Spleen (tissue), 11 donors: Measurements from ENCODE around the gene AGRN. TPM values are rescaled to one million over a fixed set of nuclear protein-coding genes. Genes with fewer than 3 reads are reported as not detected.
A peak's percentile ranks its signal among the peaks of the same experiment; 100 is the strongest.

Source experiments
- DNase-seq: peaks from one replicate; pipeline ENCODE4 v3.0.0-alpha.2; 2020
- H3K27ac ChIP-seq, 8 donors: fragments of 200-600 bp; sonication (generic) in 7 of 8; 1 replicate in 4 of 8; 2 replicates in 4 of 8; pipeline versions ENCODE4 v1.5.0 to v1.8.0; 2016 to 2021; ENCODE audit warnings: inconsistent platforms in 4 of 8, mild to moderate bottlenecking in 4 of 8, moderate library complexity in 1 of 8
- H3K27me3 ChIP-seq, 7 donors: fragments of 200-600 bp; sonication (generic) in 6 of 7; replicated peaks in 1 of 7; 1 replicate in 4 of 7; 2 replicates in 3 of 7; pipeline versions ENCODE4 v1.5.0 to v1.8.0; 2016 to 2021; ENCODE audit warnings: inconsistent platforms in 3 of 7, mild to moderate bottlenecking in 1 of 7
- H3K36me3 ChIP-seq, 6 donors: fragments of 200-600 bp; sonication (generic) in 5 of 6; 1 replicate in 4 of 6; 2 replicates in 2 of 6; pipeline versions ENCODE4 v1.5.0 to v1.8.0; 2016 to 2021; ENCODE audit warnings: inconsistent platforms in 2 of 6
- H3K4me1 ChIP-seq, 6 donors: fragments of 200-600 bp; sonication (generic) in 5 of 6; 1 replicate in 3 of 6; 2 replicates in 3 of 6; pipeline versions ENCODE4 v1.5.0 to v1.8.0; 2016 to 2021; ENCODE audit warnings: inconsistent platforms in 3 of 6
- H3K4me3 ChIP-seq, 8 donors: fragments of 200-600 bp; sonication (generic) in 7 of 8; 1 replicate in 4 of 8; 2 replicates in 4 of 8; pipeline versions ENCODE4 v1.5.0 to v1.8.0; 2016 to 2021; ENCODE audit warnings: inconsistent platforms in 4 of 8, mild to moderate bottlenecking in 4 of 8, moderate library complexity in 2 of 8
- H3K9me3 ChIP-seq, 8 donors: fragments of 200-600 bp; sonication (generic) in 7 of 8; 1 replicate in 4 of 8; 2 replicates in 4 of 8; pipeline versions ENCODE4 v1.5.0 to v1.8.0; 2016 to 2021; ENCODE audit warnings: inconsistent platforms in 4 of 8
- POLR2A ChIP-seq, 3 donors: fragments of 450-650 bp; IDR thresholded peaks; one replicate each; pipeline ENCODE4 v1.5.1; 2017; ENCODE audit warnings: antibody characterized with exemption in 3 of 3, mild to moderate bottlenecking in 1 of 3
- POLR2AphosphoS5 ChIP-seq, 3 donors: sonication (generic); formaldehyde crosslinking; IDR thresholded peaks; one replicate each; pipeline ENCODE4 v1.5.1; 2017; ENCODE audit warnings: antibody characterized with exemption in 3 of 3
- WGBS, 5 donors: extraction: QIAGEN DNeasy Blood & Tissue Kit in 3 of 5; methylation state at CpG; one replicate each; pipeline versions ENCODE4 v1.1.5 to v1.1.7; 2013 to 2018; 5-methylcytosine and 5-hydroxymethylcytosine counted together
- intact Hi-C: fragments of 100-400 bp; cut with DNase I; formaldehyde crosslinking; loops from one replicate; pipeline ENCODE4 v1.15.0; 2023; ENCODE audit warnings: low total_unique reads
- polyA plus RNA-seq, 3 donors: library from polyadenylated mRNA; stranded (reverse); fragments of 200-250 nt; gene quantifications; one replicate each; pipeline ENCODE4 v1.2.1, GENCODE V29; 2013
- total RNA-seq, 7 donors: library from RNA; depleted of rRNA in 3 of 7; stranded (reverse); fragments of >200 nt in 3 of 7; fragmentation: NEBNext Ultra II Directional in 4 of 7; extraction: Animal tissue kit (Norgen Biotek cat#: 25700) in 4 of 7; gene quantifications; one replicate each; pipeline versions ENCODE4 v1.1.0 to v1.2.1, GENCODE V29; 2016 to 2021
- TF ChIP-seq, protein P1 (sequence below), 11 experiments: fragments of 200-600 bp in 7 of 11; fragments of 450-650 bp in 4 of 11; sonication (generic) in 4 of 11; IDR thresholded peaks in 8 of 11; conservative IDR thresholded peaks in 3 of 11; 1 replicate in 7 of 11; 2 replicates in 4 of 11; pipeline versions ENCODE4 v1.4.0 to v1.8.0; 2016 to 2021; ENCODE audit warnings: antibody characterized with exemption in 11 of 11, inconsistent platforms in 4 of 11, mild to moderate bottlenecking in 1 of 11
- donor health status: healthy with polysubstance abuse.
- donor health status: DM: no; HTN: no; CAD: no; lungs with moderate emphysema.
- donor health status: DM: no; HTN: no; CAD: no.
- donor health status: Bipolar disorder and iron deficiency.
- donor health status: healthy.
- donor health status: DM: no; HTN: no; CAD: no.
- donor health status: DM: yes; HTN: yes; CAD: no.

Gene AGRN
- total and polyA plus RNA-seq, 10 donors = 4.6 to 27.2 (median 14.5) TPM

DNA sequence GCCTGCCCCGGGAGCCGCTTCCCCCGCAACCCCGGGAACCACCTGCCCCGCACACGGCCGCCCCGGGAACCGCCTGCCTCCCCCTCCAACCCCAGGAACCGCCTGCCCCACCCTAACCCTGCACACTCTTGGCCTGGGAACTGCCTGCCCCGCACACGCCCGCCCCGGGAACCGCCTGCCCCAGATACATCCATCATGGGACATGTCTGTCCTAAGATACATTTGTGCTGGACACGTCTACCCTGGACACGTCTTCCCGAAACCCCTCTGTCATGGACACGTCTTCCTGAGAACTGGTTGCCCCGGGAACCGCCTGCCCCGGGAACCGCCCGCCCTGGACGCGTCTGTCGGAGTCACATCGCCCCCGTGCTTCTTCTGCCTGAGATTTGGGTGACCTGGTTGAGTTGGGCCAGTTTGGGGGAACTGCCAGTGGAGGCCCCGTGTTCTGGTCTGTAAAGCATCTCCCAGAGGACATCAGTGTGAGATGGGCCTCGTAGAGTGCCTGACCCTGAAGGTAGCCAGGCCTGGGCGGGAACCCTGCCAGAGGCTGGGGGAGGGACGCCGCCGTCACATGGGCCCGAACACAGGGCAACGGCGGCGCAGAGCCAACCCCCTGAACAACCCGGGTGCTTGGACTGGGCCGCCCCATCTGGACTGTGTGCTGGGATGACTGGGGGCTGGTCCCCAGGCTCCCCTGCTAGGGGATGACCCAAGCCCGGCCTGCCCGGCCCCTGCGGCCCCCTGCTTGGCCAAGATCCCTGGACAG is 41.7 kb upstream of the AGRN start:
- DNase-seq = peak; percentile 66
- Histone ChIP-seq H3K36me3 (no peaks in the 10 kb centered on the region), H3K27ac (no peak overlapping the region), H3K4me1 (peaks cover 5 to 14% (median 9%) of the 10 kb centered on the region in 6 donors), H3K4me3 (no peak overlapping the region), H3K27me3 (peaks cover 0 to 81% (median 38%) of the 10 kb centered on the region in 7 donors), H3K9me3 (no peaks in the 10 kb centered on the region)
- intact Hi-C loops = no loop called here
- WGBS, 5 donors = 88 to 92% (median 89%) methylated on average over 32 to 44 of the region's 44 CpGs
- TF ChIP-seq POLR2A (IDR thresholded peaks at IDR 0.05) (no peak), POLR2AphosphoS5 (IDR thresholded peaks at IDR 0.05) (no peak)
- TF ChIP-seq, protein P1, sequence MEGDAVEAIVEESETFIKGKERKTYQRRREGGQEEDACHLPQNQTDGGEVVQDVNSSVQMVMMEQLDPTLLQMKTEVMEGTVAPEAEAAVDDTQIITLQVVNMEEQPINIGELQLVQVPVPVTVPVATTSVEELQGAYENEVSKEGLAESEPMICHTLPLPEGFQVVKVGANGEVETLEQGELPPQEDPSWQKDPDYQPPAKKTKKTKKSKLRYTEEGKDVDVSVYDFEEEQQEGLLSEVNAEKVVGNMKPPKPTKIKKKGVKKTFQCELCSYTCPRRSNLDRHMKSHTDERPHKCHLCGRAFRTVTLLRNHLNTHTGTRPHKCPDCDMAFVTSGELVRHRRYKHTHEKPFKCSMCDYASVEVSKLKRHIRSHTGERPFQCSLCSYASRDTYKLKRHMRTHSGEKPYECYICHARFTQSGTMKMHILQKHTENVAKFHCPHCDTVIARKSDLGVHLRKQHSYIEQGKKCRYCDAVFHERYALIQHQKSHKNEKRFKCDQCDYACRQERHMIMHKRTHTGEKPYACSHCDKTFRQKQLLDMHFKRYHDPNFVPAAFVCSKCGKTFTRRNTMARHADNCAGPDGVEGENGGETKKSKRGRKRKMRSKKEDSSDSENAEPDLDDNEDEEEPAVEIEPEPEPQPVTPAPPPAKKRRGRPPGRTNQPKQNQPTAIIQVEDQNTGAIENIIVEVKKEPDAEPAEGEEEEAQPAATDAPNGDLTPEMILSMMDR (IDR thresholded peaks at IDR 0.05 in 8 of 11, conservative IDR thresholded peaks at IDR 0.05 in 3 of 11) = no peak

DNA sequence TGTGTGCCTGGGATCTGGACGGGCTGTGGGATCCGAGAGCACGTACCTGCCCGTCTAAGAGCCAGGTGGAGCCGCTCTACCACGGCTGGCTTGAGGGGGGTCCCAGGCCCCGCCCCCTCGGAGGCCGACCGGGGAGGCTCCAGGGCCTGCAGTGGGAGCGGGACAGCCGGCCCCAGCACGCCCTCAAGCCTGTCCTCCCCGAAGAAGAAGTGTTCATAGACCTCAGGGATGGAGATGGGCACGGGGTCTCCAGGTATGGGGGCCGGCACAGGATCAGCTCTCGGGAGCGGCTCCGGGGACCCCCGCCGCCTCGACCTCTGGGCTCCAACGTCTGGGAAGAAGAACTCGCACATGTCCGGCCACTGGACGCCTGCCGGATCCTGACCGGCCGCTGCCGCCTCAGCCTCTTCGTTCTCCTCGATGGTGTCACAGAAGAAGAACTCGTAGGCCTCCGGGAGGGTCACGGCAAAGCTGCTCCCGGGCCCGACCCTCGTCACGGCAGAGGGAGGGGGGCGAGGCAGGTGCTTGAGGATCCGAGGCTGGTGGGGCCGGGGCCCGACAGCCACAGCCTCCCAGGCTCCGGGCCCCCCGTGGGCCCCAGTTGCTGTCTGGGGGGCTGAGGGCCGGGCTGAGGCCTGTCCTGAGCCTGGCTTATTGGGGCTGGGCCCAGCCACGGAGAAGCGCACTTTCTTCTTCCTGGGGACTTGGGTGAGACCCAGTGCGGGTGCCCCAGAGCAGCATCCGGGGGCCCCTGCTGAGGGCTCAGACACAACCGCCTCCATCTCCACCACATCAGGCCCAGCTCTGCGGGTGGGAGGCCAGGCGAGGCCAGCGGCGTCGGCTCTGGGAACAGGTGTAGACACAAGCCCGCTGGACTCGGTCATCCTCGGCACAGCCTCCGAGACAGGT is 40.8 kb upstream of the AGRN start:
- H3K27ac ChIP-seq = no peak overlapping the region
- peak; percentile 71 for DNase-seq
- peaks cover 5 to 19% (median 10%) of the 10 kb centered on the region in 6 donors for H3K4me1 ChIP-seq
- no peak for TF ChIP-seq POLR2A (IDR thresholded peaks at IDR 0.05)
- TF ChIP-seq, protein P1 (IDR thresholded peaks at IDR 0.05 in 8 of 11, conservative IDR thresholded peaks at IDR 0.05 in 3 of 11) = no peak
- TF ChIP-seq POLR2AphosphoS5 (IDR thresholded peaks at IDR 0.05) = no peak
- intact Hi-C loops = no loop called here
- no peaks in the 10 kb centered on the region for H3K36me3 ChIP-seq
- H3K27me3 ChIP-seq = peaks cover 0 to 81% (median 35%) of the 10 kb centered on the region in 7 donors
- no peak overlapping the region for H3K4me3 ChIP-seq
- 88 to 97% (median 92%) methylated on average over 11 to 60 of the region's 60 CpGs for WGBS, 5 donors
- H3K9me3 ChIP-seq = no peaks in the 10 kb centered on the region

DNA sequence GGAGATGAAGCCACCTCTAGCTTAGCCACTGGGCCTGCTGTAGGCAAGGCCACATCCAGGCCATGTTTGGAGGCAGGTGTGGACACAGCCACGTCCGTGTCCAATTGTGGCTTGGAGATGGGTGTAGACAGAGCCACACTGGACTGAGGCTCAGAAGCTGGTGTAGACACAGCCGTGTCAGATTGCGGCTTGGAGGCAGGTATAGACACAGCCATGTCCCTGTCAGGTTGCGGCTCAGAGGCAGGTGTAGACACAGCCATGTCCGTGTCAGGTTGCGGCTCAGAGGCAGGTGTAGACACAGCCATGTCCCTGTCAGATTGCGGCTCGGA is 40.2 kb upstream of the AGRN start:
- Histone ChIP-seq H3K36me3 (no peaks in the 10 kb centered on the region), H3K9me3 (no peaks in the 10 kb centered on the region), H3K27me3 (peaks cover 0 to 81% (median 32%) of the 10 kb centered on the region in 7 donors), H3K27ac (no peak overlapping the region), H3K4me3 (no peak overlapping the region), H3K4me1 (peaks cover 8 to 23% (median 11%) of the 10 kb centered on the region in 6 donors)
- DNase-seq = no peak
- intact Hi-C loops = no loop called here
- WGBS, 5 donors = 92 to 97% (median 93%) methylated on average over 9 of the region's 9 CpGs
- TF ChIP-seq POLR2A (IDR thresholded peaks at IDR 0.05) (no peak), POLR2AphosphoS5 (IDR thresholded peaks at IDR 0.05) (no peak)
- TF ChIP-seq, protein P1 (IDR thresholded peaks at IDR 0.05 in 8 of 11, conservative IDR thresholded peaks at IDR 0.05 in 3 of 11) = no peak

DNA sequence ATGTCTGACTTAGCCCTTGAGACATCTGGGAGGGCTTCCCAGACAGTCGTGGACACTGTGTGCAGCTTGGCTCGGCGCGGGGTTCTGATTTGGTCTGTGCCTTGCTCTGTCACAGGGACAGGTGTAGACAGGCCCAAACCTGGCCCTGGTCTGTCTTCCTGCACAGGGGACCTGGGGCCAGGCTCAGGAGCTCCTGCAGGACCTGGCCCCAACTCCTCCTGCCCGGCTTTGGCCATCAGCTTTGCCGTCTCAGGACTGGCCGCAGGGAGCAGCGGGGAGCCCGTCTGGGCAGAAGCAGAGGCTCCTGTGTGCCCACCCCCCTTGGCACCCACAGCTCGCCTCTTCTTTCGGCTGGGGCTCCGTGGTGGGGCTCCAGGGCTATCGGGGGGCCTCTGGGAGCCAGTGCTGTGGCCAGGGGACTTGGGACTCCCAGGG is 39.8 kb upstream of the AGRN start:
- WGBS, 5 donors = 72 to 90% (median 81%) methylated on average over 1 to 13 of the region's 13 CpGs
- no peak overlapping the region for H3K27ac ChIP-seq

More for the DNA sequence above, 39.8 kb upstream of the AGRN start:
- Histone ChIP-seq H3K27me3 (peaks cover 0 to 81% (median 28%) of the 10 kb centered on the region in 7 donors), H3K4me3 (no peak overlapping the region), H3K4me1 (peaks cover 8 to 22% (median 11%) of the 10 kb centered on the region in 6 donors), H3K36me3 (no peaks in the 10 kb centered on the region), H3K9me3 (no peaks in the 10 kb centered on the region)
- peak; percentile 66 for DNase-seq
- intact Hi-C loops = no loop called here
- TF ChIP-seq POLR2AphosphoS5 (IDR thresholded peaks at IDR 0.05) (no peak), POLR2A (IDR thresholded peaks at IDR 0.05) (no peak)
- TF ChIP-seq, protein P1 (IDR thresholded peaks at IDR 0.05 in 8 of 11, conservative IDR thresholded peaks at IDR 0.05 in 3 of 11) = no peak
